NK-92 (cell line): ENCODE results near the gene KLRC2.
"Not testable (repeated sequence)": the region's sequence is repeated elsewhere in the genome, so short reads cannot be mapped to it uniquely, and the experiment has no call there.

Experiments used
- DNase-seq: peaks from one replicate; lab custom pipeline; 2025; ENCODE audit not compliant: unreplicated experiment; lab: John Stamatoyannopoulos, UW

KLRC2 gene

DNA sequence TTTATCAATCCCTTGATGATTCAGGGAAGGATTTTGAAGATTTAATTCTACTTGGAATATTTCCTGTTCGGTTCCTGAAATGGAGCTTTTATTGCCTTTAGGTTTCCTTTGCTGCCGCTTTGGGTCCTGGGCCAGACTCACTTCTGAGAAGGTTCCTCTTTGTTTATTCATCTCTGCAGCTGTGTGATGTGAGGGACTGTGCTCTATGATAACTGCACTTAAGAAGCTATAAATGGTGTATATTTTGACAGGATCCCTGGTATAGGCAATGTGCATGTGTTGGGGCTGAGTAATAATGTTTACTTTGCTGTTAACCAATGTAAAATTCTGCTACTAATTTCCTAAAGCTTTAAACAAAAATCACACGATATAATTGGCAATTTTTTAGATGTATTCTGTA is at the start of gene KLRC2:
KLRC2 (minus strand) TSS at position 195 of the 400 bp plus-strand sequence; CDS start at position 171, 24 bp downstream.
- not testable (repeated sequence) for DNase-seq

DNA sequence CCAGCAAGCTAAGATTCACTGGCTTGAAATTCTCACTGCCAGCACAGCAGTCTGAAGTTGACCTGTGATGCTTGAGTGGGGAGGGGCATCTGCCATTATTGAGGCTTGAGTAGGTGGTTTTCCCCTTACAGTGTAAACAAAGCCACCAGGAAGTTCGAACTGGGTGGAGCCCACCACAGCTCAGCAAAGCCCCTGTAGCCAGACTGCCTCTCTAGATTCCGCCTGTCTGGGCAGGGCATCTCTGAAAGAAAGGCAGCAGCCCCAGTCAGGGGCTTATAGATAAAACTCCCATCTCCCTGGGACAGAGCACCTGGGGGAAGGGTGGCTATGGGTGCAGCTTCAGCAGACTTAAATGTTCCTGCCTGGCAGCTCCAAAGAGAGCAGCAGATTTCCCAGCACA is 46.1 kb upstream of the KLRC2 start:
- not testable (repeated sequence) for DNase-seq

DNA sequence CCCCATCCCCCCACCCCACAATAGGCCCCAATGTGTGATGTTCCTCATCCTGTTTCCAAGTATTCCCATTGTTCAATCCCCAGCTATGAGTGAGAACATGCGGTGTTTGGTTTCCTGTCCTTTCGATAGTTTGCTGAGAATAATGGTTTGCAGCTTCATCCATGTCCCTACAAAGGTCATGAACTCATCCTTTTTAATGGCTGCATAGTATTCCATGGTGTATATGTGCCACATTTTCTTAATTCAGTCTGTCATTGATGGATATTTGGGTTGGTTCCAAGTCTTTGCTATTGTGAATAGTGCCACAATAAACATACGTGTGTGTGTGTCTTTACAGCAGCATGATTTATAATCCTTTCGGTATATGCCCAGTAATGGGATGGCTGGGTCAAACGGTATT is 37.0 kb upstream of the KLRC2 start:
- DNase-seq: not testable (repeated sequence)

DNA sequence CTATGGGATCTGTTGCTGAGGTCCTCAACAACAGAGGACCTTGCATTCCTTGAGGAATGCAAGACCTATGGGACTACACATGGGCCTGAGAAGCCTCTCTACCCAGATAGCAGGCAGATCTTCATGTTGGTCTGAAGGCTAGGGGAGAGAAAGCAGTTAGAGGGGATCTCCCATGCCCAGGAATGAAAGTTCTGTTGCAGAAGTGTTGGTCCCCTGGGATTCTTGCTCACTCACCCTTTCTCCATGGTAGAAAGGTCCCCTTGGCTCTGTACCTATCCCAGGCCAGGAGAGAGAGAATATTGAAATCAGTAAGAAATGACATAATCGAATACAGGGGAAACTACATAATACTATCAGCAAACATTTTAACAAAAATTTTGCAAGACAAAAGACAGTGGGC is 33.9 kb upstream of the KLRC2 start:
- no peak for DNase-seq

DNA sequence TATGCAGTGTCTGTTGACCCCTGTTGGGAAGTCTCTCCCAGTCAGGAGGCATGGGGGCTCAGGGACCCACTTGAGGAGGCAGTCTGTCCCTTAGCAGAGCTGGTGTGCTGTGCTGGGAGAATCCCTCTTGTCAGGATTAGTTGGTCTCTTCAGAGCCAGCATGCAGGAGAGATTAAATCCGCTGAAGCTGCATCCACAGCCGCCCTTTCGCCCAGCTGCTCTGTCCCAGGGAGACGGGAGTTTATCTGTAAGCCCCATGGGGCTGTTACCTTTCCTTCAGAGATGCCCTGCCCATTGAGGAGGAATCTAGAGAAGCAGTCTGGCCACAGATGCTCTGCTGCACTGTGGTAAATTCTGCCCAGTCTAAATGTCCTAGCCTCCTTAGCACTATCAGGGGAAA is 30.5 kb upstream of the KLRC2 start:
- DNase-seq: no peak

DNA sequence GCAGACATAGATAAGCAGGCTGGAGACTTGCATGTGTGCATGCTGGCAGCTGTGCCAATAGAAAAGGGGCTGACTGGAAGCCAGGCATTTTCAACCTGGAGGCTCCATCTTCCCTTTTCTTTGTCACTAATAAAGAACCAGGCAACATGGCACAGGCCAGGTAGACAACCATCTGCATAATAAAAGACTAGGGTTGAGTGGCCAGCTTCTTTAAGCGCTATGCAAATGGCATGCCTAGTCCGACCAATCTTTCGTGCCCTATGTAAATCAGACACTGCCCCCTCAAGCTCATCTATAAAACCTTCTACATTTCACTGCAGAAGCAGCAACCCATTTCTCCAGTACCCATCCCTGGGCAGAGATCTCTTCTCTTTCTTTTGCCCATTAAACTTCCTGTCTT is 21.9 kb upstream of the KLRC2 start:
- DNase-seq: no peak

DNA sequence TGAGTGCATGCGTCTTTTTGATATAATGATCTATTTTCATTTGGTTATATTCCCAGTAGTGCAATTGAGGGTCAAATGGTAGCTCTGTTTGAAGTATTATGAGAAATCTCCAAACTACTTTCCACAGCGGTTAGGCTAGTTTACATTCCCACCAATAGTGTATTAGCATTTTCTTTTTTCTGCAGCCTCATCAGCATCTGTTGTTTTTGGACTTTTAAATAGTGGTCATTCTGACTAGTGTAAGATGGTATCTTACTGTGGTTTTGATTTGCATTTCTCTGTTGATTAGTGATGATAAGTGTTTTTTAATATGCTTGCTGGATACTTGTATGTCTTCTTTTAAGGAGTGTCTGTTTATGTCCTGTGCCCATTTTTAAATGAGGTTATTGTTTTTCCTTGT is 21.0 kb upstream of the KLRC2 start:
- no peak for DNase-seq

DNA sequence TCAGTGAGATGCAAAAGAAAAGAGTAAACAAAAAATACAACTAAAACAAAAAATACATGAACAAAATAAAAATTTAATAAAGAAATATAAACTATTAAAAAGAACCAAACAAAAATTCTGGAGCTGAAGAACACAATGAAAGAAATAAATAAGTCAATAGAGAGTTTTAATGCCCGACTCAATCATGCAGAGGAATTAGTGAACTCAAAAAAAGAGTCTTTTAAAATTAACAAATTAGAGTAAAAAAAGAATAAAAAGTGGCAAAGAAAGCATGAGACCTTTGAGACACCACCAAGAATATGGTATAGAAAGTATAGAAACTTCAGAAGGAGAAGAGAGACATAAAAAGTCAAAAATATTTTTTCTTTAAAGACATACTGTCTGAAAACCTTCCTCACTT is 20.0 kb upstream of the KLRC2 start:
- DNase-seq: no peak

DNA sequence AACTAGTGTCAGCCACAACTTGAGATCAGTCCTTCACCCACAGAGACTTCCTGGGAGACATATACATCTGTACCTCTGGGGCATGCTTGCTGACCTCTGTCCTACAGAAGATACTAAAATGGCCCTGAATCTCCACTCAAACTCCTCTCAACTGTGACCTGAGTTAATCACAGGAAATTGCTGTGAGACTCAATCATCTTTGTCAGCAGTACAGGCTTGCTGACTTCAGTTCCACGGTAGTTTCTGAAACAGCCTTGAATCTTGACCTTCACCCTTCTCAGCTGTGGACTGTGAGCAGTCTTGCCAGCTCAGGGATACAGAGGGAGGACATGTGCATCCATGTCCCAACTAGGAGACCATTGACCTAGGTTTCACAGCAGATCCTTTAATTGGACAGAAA is 18.7 kb upstream of the KLRC2 start:
- no peak for DNase-seq

DNA sequence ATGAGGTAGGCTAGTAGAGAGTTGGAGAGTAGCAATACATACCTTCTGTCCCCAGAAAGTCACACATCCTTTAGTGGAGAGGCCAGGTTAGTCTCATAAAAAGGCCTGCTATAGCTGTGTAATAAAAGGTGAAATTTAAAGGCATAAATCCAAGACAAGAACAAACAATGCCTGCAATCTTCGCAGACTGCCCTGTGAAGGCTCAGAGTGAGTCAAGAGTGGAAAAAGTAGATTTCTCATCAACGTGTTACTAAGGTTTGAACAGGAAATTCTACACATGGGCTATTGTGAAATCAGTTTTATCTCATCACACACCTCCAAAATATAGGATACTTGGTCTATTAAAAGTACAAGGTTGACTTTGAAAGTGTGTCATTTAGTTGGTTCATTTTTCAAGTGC is 17.3 kb upstream of the KLRC2 start, which contains the start of gene KLRC1:
KLRC1 (minus strand) TSS at position 222 of the 400 bp plus-strand sequence. CDS start 2,221 bp downstream, outside the sequence.
- DNase-seq: no peak

DNA sequence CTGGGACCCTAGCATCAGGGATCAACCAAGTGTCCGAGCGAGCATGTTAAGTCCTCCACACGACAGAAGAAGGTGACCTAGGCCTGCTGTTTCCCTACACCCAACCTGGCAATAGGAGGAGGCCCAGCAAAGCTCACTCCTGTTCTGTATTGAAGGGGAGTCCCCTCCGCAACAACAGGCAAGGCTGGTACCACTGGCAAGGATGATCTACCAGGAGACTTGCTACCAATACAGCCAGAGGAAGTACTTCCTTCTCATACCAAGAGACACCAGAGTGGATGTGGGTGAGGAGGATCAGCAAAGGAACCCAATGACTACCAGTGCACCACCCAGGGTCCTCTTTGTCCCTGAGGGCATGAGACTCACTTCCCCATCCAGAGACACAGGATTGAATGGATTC is 12.4 kb upstream of the KLRC2 start:
- no peak for DNase-seq

DNA sequence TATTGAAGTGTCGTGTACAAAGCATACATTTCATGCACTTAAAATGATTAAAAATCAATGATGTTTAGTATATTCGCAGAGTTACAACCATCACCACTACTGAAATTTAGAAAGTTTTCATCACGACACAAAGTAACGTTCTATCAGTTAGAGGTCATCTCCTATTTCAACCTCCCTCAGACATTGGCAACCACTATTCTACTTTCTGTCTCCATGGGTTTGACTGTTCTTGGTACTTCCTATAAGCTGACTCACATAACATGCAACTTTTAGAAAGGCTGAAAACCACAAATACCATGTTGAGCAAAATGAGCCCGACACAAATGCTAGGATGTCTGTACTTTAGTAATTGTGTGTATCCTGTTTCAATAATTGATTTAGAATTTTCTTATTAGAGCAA is 10.2 kb upstream of the KLRC2 start:
- not testable (repeated sequence) for DNase-seq

DNA sequence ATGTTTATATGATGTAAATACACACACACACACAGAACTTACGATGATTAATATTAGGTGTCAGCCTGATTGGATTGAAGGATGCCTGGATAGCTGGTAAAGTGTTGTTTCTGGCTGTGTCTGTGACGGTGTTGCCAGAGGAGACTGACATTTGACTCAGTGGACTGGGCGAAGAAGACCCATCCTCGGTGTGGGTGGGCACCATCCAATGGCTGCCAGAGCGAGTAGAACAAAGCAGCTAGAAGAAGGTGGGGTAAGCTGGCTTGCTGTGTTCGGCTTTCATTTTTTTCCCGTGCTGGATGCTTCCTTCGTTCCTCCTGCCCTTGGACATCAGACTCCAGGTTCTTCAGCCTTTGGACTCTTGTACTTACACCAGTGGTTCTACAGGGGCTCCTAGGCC is 5.3 kb upstream of the KLRC2 start:
- DNase-seq: not testable (repeated sequence)

DNA sequence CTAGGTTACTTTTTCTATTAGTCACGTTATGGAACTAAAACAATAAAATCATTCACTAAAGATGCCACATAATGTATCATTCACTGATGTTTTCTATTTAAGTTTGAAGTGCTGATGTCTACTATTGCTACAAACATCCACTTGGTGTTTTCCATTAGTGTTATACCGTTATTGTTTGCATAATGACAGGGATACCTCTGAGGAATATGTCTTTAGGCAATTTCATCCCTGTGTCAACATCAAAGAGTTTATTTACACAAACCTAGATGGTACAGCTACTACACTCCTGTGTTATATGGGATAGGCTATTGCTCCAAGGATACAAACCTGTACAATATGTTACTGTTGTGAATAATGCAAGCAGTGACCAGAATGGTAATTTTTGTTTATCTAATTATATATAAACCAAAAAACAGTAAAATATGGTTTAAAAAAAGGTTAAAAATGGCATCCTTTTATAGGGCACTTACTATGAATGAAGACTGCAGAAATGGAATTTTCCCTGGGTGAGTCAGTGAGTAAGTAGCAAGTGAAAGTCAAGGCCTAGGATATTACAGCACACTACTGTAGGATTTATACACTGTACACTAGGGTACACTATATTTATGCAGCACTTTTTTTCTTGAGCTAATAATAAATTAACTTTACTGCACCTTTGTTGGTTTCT is 3.9 kb upstream of the KLRC2 start:
- DNase-seq: not testable (repeated sequence)

DNA sequence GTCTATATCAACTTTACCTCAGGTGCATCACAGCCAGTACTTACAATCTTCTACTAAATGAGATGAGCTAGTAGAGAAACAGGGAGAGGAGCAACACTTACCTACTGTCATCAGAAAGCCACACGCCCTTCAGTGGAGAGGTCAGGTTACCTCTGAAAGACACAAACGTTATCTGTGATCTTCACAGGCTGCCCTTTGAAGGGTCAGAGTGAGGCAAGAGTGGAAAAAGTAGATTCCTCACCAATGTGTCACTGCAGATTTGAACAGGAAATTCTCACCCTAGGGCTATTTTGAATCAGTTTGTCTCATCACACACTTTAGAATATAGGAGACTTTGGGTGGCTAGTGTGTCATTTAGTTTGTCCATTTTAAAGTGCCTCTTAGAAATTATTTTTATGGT is 1.8 kb upstream of the KLRC2 start:
- not testable (repeated sequence) for DNase-seq

DNA sequence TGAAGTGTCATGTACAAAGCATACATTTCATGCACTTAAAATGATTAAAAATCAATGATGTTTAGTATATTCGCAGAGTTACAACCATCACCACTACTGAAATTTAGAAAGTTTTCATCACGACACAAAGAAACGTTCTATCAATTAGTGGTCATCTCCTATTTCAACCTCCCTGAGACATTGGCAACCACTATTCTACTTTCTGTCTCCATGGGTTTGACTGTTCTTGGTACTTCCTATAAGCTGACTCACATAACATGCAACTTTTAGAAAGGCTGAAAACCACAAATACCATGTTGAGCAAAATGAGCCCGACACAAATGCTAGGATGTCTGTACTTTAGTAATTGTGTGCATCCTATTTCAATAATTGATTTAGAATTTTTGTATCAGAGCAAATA is 5.2 kb downstream of the KLRC2 start:
- not testable (repeated sequence) for DNase-seq

DNA sequence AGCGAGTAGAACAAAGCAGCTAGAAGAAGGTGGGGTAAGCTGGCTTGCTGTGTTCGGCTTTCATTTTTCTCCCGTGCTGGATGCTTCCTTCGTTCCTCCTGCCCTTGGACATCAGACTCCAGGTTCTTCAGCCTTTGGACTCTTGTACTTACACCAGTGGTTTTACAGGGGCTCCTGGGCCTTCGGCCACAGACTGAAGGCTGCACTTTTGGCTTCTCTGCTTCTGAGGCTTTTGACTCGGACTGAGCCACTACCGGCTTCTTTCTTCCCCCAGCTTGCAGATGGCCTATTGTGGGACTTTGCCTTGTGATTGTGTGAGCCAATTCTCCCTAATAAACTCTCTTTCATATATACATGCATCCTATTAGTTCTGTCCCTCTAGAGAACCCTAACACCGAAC is 9.9 kb downstream of the KLRC2 start:
- DNase-seq: not testable (repeated sequence)

DNA sequence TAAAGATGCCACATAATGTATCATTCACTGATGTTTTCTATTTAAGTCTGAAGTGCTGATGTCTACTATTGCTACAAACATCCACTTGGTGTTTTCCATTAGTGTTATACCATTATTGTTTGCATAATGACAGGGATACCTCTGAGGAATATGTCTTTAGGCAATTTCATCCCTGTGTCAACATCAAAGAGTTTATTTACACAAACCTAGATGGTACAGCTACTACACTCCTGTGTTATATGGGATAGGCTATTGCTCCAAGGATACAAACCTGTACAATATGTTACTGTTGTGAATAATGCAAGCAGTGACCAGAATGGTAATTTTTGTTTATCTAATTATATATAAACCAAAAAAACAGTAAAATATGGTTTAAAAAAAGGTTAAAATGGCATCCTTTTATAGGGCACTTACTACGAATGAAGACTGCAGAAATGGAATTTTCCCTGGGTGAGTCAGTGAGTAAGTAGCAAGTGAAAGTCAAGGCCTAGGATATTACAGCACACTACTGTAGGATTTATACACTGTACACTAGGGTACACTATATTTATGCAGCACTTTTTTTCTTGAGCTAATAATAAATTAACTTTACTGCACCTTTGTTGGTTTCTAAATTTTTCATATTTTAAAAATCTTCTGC is 11.4 kb downstream of the KLRC2 start:
- DNase-seq: not testable (repeated sequence)

DNA sequence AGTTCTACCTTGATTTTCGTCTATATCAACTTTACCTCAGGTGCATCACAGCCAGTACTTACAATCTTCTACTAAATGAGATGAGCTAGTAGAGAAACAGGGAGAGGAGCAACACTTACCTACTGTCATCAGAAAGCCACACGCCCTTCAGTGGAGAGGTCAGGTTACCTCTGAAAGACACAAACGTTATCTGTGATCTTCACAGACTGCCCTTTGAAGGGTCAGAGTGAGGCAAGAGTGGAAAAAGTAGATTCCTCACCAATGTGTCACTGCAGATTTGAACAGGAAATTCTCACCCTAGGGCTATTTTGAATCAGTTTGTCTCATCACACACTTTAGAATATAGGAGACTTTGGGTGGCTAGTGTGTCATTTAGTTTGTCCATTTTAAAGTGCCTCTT is 13.7 kb downstream of the KLRC2 start:
- DNase-seq: not testable (repeated sequence)

DNA sequence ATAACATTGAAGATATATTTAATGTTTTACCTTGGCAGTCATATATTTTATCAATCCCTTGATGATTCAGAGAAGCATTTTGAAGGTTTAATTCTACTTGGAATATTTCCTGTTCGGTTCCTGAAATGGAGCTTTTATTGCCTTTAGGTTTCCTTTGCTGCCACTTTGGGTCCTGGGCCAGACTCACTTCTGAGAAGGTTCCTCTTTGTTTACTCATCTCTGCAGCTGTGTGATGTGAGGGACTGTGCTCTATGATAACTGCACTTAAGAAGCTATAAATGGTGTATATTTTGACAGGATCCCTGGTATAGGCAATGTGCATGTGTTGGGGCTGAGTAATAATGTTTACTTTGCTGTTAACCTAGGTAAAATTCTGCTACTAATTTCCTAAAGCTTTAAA is 15.5 kb downstream of the KLRC2 start, which contains the start of gene KLRC3:
KLRC3 (minus strand) TSS at position 262 of the 400 bp plus-strand sequence; CDS start at position 217, 45 bp downstream.
- DNase-seq: not testable (repeated sequence)

DNA sequence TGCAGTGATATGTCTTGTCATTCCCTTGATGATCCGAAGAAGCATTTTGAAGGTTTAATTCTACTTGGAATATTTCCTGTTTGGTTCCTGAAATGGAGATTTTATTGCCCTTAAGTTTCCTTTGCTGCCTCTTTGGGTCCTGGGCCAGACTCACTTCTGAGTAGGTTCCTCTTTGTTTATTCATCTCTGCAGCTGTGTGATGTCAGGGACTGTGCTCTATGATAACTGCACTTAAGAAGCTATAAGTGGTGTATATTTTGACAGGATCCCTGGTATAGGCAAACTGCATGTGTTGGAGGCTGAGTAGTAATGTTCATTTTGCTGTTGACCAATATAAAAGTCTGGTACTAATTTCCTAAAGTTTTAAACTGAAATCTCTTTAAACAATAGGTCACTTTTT is 26.4 kb downstream of the KLRC2 start, which contains the start of gene KLRC4:
KLRC4 (minus strand) TSS at position 366 of the 400 bp plus-strand sequence; CDS start at position 184, 182 bp downstream.
- DNase-seq: no peak

DNA sequence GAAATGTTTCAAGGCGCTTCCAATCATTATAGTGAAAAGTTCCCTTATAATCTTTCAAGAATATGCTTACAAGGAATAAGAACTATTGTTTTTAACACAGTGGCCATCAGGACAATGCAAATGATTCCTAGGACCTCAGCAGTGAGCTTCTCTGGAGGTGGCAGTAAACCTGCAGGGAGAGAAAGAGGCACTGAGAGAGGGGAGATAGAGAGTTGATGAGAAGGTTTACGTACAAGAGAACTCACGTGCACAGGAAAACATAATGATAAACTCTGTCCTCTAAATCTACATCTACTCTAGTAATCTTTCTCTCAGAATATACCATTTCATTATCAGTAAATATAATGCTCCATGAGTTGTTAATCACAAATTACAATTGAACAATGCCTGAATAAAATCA is 27.0 kb downstream of the KLRC2 start:
- no peak for DNase-seq
